Measurements from ENCODE around the gene GHDC. TPM values are rescaled to one million over a fixed set of nuclear protein-coding genes. Genes with fewer than 3 reads are reported as not detected.

GHDC gene
- total RNA-seq, 6 donors from 2014 or later: 24.3 to 40.9 (median 33.0) TPM

DNA sequence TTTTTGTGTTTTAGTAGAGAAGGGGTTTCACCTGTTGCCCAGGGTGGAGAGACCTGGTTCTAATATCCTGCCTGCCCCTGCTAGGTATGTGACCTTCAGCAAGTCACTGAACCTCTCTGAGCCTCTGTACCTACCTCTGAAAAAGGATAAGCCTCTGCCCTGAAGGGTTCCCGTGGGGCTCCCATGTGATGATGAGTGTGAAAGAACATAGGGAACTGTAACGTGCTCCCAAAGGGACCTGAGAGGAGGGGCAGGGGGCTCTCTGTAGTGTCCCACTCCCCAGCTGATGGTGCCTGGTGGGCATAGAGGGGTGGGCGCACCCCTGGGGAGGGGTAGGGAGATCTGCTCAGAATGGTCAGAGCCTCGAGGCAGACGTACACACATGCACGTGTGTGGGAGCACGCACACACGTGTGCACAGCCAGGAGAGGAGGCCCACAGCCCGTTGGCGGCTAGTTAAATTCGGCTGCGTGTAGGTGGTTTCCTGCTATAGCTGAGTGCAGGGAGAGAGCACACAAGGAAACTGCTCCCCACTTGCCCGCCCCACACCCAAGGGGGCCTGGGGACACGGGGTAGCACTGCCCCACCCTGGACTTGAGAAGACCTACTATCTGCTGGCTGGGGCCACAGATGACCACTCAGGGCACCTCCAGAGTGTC, 20.0 kb downstream of the GHDC start:
- Histone ChIP-seq H3K27me3 (no peaks in the 10 kb centered on the region), H3K4me1 (peaks cover 0 to 8% (median 1%) of the 10 kb centered on the region in 4 donors), H3K4me3 (no peak overlapping the region), H3K9me3 (no peaks in the 10 kb centered on the region), H3K36me3 (no peaks in the 10 kb centered on the region), H3K27ac (no peak overlapping the region)
- no peak for DNase-seq
- TF ChIP-seq POLR2A (IDR thresholded peaks at IDR 0.05) (no peak), POLR2AphosphoS5 (IDR thresholded peaks at IDR 0.05) (no peak), EP300 (IDR thresholded peaks at IDR 0.05) (no peak)
- TF ChIP-seq, protein P1, sequence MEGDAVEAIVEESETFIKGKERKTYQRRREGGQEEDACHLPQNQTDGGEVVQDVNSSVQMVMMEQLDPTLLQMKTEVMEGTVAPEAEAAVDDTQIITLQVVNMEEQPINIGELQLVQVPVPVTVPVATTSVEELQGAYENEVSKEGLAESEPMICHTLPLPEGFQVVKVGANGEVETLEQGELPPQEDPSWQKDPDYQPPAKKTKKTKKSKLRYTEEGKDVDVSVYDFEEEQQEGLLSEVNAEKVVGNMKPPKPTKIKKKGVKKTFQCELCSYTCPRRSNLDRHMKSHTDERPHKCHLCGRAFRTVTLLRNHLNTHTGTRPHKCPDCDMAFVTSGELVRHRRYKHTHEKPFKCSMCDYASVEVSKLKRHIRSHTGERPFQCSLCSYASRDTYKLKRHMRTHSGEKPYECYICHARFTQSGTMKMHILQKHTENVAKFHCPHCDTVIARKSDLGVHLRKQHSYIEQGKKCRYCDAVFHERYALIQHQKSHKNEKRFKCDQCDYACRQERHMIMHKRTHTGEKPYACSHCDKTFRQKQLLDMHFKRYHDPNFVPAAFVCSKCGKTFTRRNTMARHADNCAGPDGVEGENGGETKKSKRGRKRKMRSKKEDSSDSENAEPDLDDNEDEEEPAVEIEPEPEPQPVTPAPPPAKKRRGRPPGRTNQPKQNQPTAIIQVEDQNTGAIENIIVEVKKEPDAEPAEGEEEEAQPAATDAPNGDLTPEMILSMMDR (IDR thresholded peaks at IDR 0.05): no peak
- WGBS, 2 donors: 77 to 78% methylated on average over 10 to 12 of the region's 14 CpGs
- ATAC-seq (ENCODE audit: low FRiP score in 2 of 2): no peak

DNA sequence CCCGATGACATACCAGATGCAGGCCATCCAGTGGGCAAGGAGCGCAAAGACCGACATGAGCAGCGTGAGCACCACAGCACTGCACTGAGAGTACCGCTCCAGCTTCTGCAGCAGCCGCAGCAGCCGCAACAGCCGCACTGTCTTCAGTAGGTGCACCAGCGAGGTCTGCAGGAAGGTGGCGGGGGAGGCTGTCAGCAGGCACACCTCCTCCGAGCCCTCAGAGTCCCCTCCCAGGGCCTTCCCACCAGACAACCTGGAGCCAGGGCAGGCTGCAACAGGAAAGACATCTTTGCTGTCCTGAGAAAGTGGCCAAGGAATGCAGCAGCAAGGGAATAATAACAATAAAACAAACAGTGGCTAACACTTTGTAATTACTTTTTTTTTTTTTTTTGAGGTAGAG, 22.5 kb downstream of the GHDC start:
- Histone ChIP-seq H3K27ac (no peak overlapping the region), H3K9me3 (no peaks in the 10 kb centered on the region), H3K4me3 (no peak overlapping the region), H3K36me3 (no peaks in the 10 kb centered on the region), H3K27me3 (no peaks in the 10 kb centered on the region), H3K4me1 (no peaks in the 10 kb centered on the region)
- no peak for TF ChIP-seq POLR2AphosphoS5 (IDR thresholded peaks at IDR 0.05)
- no peak for TF ChIP-seq POLR2A (IDR thresholded peaks at IDR 0.05)
- no peak for TF ChIP-seq EP300 (IDR thresholded peaks at IDR 0.05)
- TF ChIP-seq, protein P1 (IDR thresholded peaks at IDR 0.05): no peak
- ATAC-seq (ENCODE audit: low FRiP score in 2 of 2) (peak in 1 of 2 donors; percentile 7), DNase-seq (no peak)
- 64 to 72% methylated on average over 10 to 11 of the region's 11 CpGs for WGBS, 2 donors

DNA sequence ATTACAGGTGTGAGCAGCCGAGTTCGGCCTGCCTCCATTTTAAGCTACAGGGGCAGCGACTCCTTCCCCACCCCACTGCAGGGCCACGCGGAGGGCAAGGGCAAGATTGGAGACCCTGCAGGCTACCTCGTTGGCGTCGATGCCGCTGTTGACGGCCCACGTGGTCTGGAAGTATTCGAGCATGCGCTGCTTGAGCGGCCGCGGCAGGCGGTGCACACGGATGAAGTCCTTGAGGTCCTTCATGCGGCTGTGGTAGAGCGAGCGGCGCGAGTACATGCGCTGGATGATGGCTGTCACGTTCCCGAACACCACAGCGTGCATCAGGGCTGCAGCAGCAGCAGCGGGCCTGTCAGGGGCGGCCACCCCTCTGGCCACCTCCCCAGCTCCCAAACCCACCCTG, 24.9 kb downstream of the GHDC start:
- TF ChIP-seq POLR2A (IDR thresholded peaks at IDR 0.05) (no peak), EP300 (IDR thresholded peaks at IDR 0.05) (no peak), POLR2AphosphoS5 (IDR thresholded peaks at IDR 0.05) (no peak)
- TF ChIP-seq, protein P1 (IDR thresholded peaks at IDR 0.05): no peak
- Histone ChIP-seq H3K4me1 (no peaks in the 10 kb centered on the region), H3K9me3 (no peaks in the 10 kb centered on the region), H3K27ac (no peak overlapping the region), H3K4me3 (no peak overlapping the region), H3K27me3 (no peaks in the 10 kb centered on the region), H3K36me3 (no peaks in the 10 kb centered on the region)
- ATAC-seq (ENCODE audit: low FRiP score in 2 of 2) (no peak), DNase-seq (peak in 1 of 2 donors; percentile 81)
- 89 to 92% methylated on average over 24 to 29 of the region's 29 CpGs for WGBS, 2 donors

DNA sequence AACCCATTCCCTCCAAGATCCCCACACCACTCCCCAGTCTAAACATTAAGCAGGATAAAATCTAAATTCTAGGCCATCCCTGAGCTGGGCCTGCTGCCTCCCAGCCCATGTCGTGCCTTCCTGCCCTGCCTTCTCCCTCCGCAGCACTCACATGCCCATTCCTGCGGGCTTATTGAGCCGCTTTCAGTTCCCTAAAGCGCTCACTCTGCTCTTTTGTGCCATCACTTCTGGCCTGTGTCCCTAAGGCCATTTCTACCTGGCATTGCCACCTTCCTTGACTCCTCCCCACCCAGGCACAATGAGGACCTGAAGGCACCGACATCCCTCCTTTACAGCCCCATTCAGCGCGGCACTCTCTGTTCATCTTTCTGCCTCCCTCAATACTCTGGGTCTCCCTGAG, 26.5 kb downstream of the GHDC start:
- Histone ChIP-seq H3K9me3 (no peaks in the 10 kb centered on the region), H3K4me3 (no peak overlapping the region), H3K4me1 (no peaks in the 10 kb centered on the region), H3K27me3 (no peaks in the 10 kb centered on the region), H3K27ac (no peak overlapping the region), H3K36me3 (no peaks in the 10 kb centered on the region)
- no peak for DNase-seq
- ATAC-seq (ENCODE audit: low FRiP score in 2 of 2): no peak
- TF ChIP-seq POLR2A (IDR thresholded peaks at IDR 0.05): no peak
- TF ChIP-seq, protein P1 (IDR thresholded peaks at IDR 0.05): no peak
- no peak for TF ChIP-seq POLR2AphosphoS5 (IDR thresholded peaks at IDR 0.05)
- 84 to 85% methylated on average over 8 of the region's 8 CpGs for WGBS, 2 donors

DNA sequence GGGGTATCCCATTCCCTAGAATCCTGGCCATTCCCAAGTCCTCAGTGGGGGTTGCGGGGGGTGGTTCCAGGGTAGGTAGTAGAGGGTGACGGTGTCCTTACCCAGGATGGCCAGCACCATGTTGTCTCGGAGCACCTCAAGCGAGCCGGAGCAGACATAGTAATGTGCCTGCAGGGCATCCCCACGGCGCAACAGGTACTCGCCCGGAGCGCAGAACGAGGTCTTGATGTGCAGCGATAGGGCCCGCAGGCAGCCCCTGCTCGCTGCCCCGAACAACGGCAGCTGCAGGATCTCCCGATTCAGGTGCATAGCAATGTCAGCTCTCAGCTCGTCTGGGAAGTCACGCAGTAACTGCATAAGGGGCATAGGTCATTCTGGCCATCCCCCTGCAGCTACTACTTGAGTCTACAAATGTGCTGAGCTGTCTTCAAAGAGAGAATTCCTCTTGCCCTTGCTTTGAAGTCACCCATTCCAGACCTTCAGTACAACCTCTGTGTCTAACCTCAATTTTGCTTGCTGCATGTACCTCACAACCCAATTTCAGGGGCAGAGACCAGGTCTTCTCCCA, 28.0 kb downstream of the GHDC start:
- H3K4me3 ChIP-seq: no peak overlapping the region
- H3K4me1 ChIP-seq: no peaks in the 10 kb centered on the region
- TF ChIP-seq POLR2AphosphoS5 (IDR thresholded peaks at IDR 0.05) (no peak), EP300 (IDR thresholded peaks at IDR 0.05) (no peak), POLR2A (IDR thresholded peaks at IDR 0.05) (no peak)
- TF ChIP-seq, protein P1 (IDR thresholded peaks at IDR 0.05): no peak
- H3K27ac ChIP-seq: no peak overlapping the region
- no peaks in the 10 kb centered on the region for H3K9me3 ChIP-seq
- WGBS, 2 donors: 88 to 100% methylated on average over 4 to 18 of the region's 19 CpGs
- ATAC-seq (ENCODE audit: low FRiP score in 2 of 2) (no peak), DNase-seq (peak in 1 of 2 donors; percentile 69)
- no peaks in the 10 kb centered on the region for H3K27me3 ChIP-seq
- H3K36me3 ChIP-seq: no peaks in the 10 kb centered on the region

Data from upper lobe of left lung (tissue), 6 donors.